ENCODE measurements around the gene TRAPPC10. TPM values are rescaled to one million over a fixed set of nuclear protein-coding genes. Genes with fewer than 3 reads are reported as not detected.

The TRAPPC10 gene
- total and polyA plus RNA-seq, 2 donors from 2014 or later: 8.8 to 48.5 TPM

DNA sequence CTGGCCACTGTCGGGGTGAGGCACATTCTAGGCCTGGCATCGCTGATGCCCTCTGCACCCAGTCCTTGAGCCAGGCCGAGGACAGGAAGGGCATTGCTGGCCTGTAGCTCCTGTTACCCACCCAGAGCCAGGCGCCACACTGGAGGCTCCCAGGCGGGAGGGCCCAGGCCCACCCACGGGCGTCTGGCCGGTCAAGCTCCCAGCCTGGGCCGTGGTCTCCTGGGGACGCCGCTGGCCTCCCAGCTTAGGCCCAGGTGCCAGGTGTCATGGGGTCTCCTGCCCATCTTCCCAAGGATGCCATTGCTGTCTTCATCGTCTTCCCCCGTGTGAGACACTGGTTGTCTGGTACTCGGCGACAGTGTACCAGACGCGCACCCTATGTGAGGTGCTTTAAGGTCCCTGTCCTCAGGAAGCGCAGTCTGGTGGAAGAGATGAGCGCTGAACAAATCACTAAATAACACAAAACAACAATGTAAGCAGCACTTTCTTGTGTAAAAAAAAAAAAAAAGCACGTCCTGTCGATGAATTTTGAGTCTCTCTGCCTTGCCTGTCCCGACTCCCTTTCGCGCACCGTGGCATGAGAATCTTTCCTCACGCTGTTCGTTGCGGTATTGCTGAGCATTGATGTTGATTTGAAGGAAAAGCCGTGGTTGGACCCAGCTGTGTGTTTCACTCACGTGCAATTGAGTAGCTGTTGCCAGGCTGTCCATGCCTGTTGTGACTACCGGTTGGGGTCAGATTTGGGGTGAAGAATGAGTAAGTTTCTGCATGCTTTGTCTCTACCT, 27.0 kb upstream of the TRAPPC10 start:
- no peak overlapping the region for H3K27ac ChIP-seq (ENCODE audit: low read depth in 2 of 2, low read length in 2 of 2)
- no peaks in the 10 kb centered on the region for H3K9me3 ChIP-seq (ENCODE audit: control insufficient read depth in 2 of 3, insufficient read depth in 1 of 3, low read length in 3 of 3)
- no peak for FAIRE-seq
- TF ChIP-seq, protein P1, sequence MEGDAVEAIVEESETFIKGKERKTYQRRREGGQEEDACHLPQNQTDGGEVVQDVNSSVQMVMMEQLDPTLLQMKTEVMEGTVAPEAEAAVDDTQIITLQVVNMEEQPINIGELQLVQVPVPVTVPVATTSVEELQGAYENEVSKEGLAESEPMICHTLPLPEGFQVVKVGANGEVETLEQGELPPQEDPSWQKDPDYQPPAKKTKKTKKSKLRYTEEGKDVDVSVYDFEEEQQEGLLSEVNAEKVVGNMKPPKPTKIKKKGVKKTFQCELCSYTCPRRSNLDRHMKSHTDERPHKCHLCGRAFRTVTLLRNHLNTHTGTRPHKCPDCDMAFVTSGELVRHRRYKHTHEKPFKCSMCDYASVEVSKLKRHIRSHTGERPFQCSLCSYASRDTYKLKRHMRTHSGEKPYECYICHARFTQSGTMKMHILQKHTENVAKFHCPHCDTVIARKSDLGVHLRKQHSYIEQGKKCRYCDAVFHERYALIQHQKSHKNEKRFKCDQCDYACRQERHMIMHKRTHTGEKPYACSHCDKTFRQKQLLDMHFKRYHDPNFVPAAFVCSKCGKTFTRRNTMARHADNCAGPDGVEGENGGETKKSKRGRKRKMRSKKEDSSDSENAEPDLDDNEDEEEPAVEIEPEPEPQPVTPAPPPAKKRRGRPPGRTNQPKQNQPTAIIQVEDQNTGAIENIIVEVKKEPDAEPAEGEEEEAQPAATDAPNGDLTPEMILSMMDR (IDR thresholded peaks at IDR 0.05; ENCODE audit: borderline replicate concordance, extremely low read depth, insufficient read depth): no peak
- no peak overlapping the region for H3K4me3 ChIP-seq (ENCODE audit: low read length in 3 of 3)
- intact Hi-C loops (cut with DNase I): no loop called here
- DNase-seq: peak in 2 of 5 donors; percentile 15 to 51
- H3K4me1 ChIP-seq (ENCODE audit: control insufficient read depth in 2 of 3, insufficient read depth in 2 of 3, low read depth in 1 of 3, low read length in 3 of 3): no peaks in the 10 kb centered on the region
- no peak overlapping the region for H3K9ac ChIP-seq (ENCODE audit: low read length in 3 of 3)
- peaks cover 0 to 15% (median 5%) of the 10 kb centered on the region in 3 donors for H3K36me3 ChIP-seq (ENCODE audit: control insufficient read depth in 2 of 3, insufficient read depth in 3 of 3, low read length in 3 of 3)
- H3K27me3 ChIP-seq (ENCODE audit: control insufficient read depth, insufficient read depth, low read length): no peaks in the 10 kb centered on the region

DNA sequence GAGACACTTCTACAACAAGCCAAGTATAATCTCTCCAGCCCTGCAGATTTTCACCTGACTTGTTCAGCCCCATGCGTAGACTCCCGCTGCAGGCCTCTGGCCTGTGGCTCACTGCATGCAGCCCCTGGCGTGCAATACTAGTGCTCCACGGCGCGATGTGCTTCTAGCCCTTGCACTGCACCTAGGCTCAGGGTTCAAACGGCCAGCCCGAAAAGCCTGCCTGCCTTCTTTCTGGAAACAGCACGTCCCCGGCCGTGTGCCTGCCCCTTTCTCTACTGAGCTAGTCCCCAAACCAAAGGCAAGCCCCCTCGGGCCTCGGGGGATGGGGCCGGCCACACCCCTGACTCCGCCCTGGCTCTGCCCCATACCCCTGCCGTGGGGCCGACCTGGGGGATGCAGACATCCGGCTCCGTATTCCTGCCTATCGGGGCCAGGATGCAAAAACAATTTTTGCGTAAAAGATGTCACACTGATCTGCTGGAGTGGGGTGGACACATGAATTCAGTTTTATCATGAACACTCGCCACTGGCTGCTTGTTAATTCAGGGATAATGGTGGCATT, 26.3 kb upstream of the TRAPPC10 start:
- Histone ChIP-seq H3K4me1 (ENCODE audit: control insufficient read depth in 2 of 3, insufficient read depth in 2 of 3, low read depth in 1 of 3, low read length in 3 of 3) (no peaks in the 10 kb centered on the region), H3K27ac (ENCODE audit: low read depth in 2 of 2, low read length in 2 of 2) (no peak overlapping the region), H3K27me3 (ENCODE audit: control insufficient read depth, insufficient read depth, low read length) (no peaks in the 10 kb centered on the region), H3K9me3 (ENCODE audit: control insufficient read depth in 2 of 3, insufficient read depth in 1 of 3, low read length in 3 of 3) (no peaks in the 10 kb centered on the region), H3K4me3 (ENCODE audit: low read length in 3 of 3) (no peak overlapping the region), H3K9ac (ENCODE audit: low read length in 3 of 3) (no peak overlapping the region), H3K36me3 (ENCODE audit: control insufficient read depth in 2 of 3, insufficient read depth in 3 of 3, low read length in 3 of 3) (peaks cover 0 to 15% (median 5%) of the 10 kb centered on the region in 3 donors)
- TF ChIP-seq, protein P1 (IDR thresholded peaks at IDR 0.05; ENCODE audit: borderline replicate concordance, extremely low read depth, insufficient read depth): no peak
- DNase-seq (peak in 3 of 5 donors; percentile 36 to 59 (median 43)), FAIRE-seq (no peak)
- intact Hi-C loops (cut with DNase I): no loop called here

DNA sequence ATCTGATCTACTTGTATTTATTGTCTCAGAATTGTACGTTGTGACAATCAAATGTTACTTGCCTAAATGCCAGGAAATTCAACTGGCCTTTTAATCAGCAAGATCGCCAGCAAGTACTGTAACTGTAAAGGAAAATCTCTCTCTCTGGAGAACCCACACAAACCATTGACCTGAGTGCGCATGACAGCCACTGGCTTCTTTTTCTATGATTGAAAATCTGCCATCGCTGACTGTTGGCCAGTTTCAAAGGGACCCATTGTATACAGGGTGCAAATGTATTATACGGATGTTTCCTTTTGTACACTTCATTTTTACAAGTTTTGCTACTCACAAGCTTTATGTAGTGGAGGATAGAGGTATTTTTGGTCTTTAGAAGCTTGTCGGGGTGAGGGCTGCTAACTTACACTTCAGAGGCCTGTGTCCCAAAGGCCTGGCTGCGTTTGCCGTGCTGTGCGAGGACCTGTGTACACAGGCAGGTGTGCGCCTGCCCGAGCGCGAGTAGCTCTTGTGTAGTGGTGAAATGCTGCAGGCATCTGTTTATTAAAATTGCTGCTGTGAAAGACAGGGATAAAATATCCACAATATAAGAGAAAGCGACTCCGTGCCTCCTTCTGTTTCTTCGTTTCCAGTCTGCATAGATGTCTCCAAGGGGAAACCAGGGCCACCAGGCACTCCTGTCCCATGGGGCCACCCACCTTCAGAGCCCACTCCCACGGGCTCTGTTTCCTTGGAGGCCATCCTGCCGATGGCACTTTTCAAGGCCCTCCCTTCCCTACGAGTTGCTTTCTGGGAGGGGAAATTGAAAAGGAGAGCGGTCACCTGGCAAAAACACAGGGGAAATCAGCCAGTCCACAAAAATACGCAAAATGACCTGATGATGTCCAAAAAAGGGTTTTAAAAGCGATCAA, 25.3 kb upstream of the TRAPPC10 start:
- intact Hi-C loops (cut with DNase I): no loop called here
- DNase-seq: peak in 1 of 5 donors; percentile 24

More for the DNA sequence above, 25.3 kb upstream of the TRAPPC10 start:
- H3K27me3 ChIP-seq (ENCODE audit: control insufficient read depth, insufficient read depth, low read length): no peaks in the 10 kb centered on the region
- no peak overlapping the region for H3K4me3 ChIP-seq (ENCODE audit: low read length in 3 of 3)
- H3K27ac ChIP-seq (ENCODE audit: low read depth in 2 of 2, low read length in 2 of 2): no peak overlapping the region
- H3K9me3 ChIP-seq (ENCODE audit: control insufficient read depth in 2 of 3, insufficient read depth in 1 of 3, low read length in 3 of 3): no peaks in the 10 kb centered on the region
- no peak for FAIRE-seq
- peaks cover 0 to 10% (median 3%) of the 10 kb centered on the region in 3 donors for H3K36me3 ChIP-seq (ENCODE audit: control insufficient read depth in 2 of 3, insufficient read depth in 3 of 3, low read length in 3 of 3)
- H3K9ac ChIP-seq (ENCODE audit: low read length in 3 of 3): no peak overlapping the region
- TF ChIP-seq, protein P1 (IDR thresholded peaks at IDR 0.05; ENCODE audit: borderline replicate concordance, extremely low read depth, insufficient read depth): no peak
- H3K4me1 ChIP-seq (ENCODE audit: control insufficient read depth in 2 of 3, insufficient read depth in 2 of 3, low read depth in 1 of 3, low read length in 3 of 3): no peaks in the 10 kb centered on the region

Data from kidney (tissue), 14 donors.